Activated CD8-positive, alpha-beta T cell treated with anti-CD3 and anti-CD28 coated beads for 36 hours (primary cell): Measurements from ENCODE around the gene WDR59. TPM values are rescaled to one million over a fixed set of nuclear protein-coding genes. Genes with fewer than 3 reads are reported as not detected.

Experiments
- ATAC-seq: fragments of 200-7000 bp; cut with Tn5 transposase; one replicate; pipeline ENCODE4 v1.10.0; 2021; ENCODE audit warnings: mild to moderate bottlenecking, moderate library complexity
- CTCF ChIA-PET: fragments of 350-600 bp; sonication (Branson Sonifier 250); formaldehyde crosslinking; loops from one replicate; lab custom pipeline; 2021; ENCODE audit warnings: antibody characterized with exemption; lab: Charles Lee
- POLR2A ChIA-PET: fragments of 350-600 bp; sonication (Branson Sonifier 250); formaldehyde crosslinking; loops from one replicate; lab custom pipeline; 2021; ENCODE audit warnings: antibody characterized with exemption; lab: Charles Lee
- DNase-seq: peaks from one replicate; pipeline ENCODE4 v3.0.0-alpha.2; 2020
- H3K27ac Mint-ChIP-seq: one replicate; pipeline ENCODE4 v1.8.0; 2021; ENCODE audit warnings: mild to moderate bottlenecking, mixed read lengths
- H3K27me3 Mint-ChIP-seq: one replicate; pipeline ENCODE4 v1.8.0; 2021; ENCODE audit warnings: mixed read lengths
- H3K36me3 Mint-ChIP-seq: one replicate; pipeline ENCODE4 v1.8.0; 2021; ENCODE audit warnings: low read depth, mixed read lengths
- H3K4me1 Mint-ChIP-seq: one replicate; pipeline ENCODE4 v1.8.0; 2021; ENCODE audit warnings: low read depth, mixed read lengths
- H3K4me3 Mint-ChIP-seq: one replicate; pipeline ENCODE4 v1.8.0; 2021; ENCODE audit warnings: mild to moderate bottlenecking, moderate library complexity, mixed read lengths
- H3K9me3 Mint-ChIP-seq: one replicate; pipeline ENCODE4 v1.8.0; 2021; ENCODE audit warnings: mixed read lengths
- CTCF ChIP-seq: fragments of 200-600 bp; IDR thresholded peaks from one replicate; pipeline ENCODE4 v1.8.0; 2022; ENCODE audit warnings: antibody characterized with exemption, mild to moderate bottlenecking
- intact Hi-C: fragments of 100-400 bp; cut with micrococcal nuclease; formaldehyde crosslinking; loops from one replicate; pipeline ENCODE4 v1.10.0; 2022
- total RNA-seq, 2 experiments: library from RNA; stranded (reverse); gene quantifications; one replicate each; pipeline ENCODE4 v1.2.3, GENCODE V29; 2021

Gene WDR59
- total RNA-seq, 2 experiments from 2014 or later: 59.1 to 68.1 TPM

GRCh38 chr16:74841904-74842303 lies 143.0 kb downstream of the WDR59 start:
- DNase-seq (no peak), ATAC-seq (no peak)
- intact Hi-C loops: no loop called here
- Mint-ChIP-seq H3K36me3 (no peaks in the 10 kb centered on the region), H3K27ac (no peak overlapping the region), H3K4me1 (peaks cover 2% of the 10 kb centered on the region), H3K4me3 (no peak overlapping the region), H3K9me3 (no peaks in the 10 kb centered on the region), H3K27me3 (no peaks in the 10 kb centered on the region)
- TF ChIP-seq CTCF: no peak
- ChIA-PET POLR2A (no interaction called here), CTCF (interaction anchor here (2.0 kb wide), 1 partner anchor 21 kb away, joined by 5 read pairs; no protein-coding TSS in a partner anchor)

- no peak overlapping the region for H3K27ac Mint-ChIP-seq
- CTCF ChIA-PET: interaction anchor here (0.5 to 2.3 kb wide), 5 partner anchors 14 to 131 kb away, joined by 3 to 9 read pairs (median 4); no protein-coding TSS in a partner anchor
- H3K36me3 Mint-ChIP-seq: no peaks in the 10 kb centered on the region
Measured at GRCh38 chr16:74841469-74841868, 143.5 kb downstream of the WDR59 start.

GRCh38 chr16:74837056-74837455 lies 147.9 kb downstream of the WDR59 start:
- POLR2A ChIA-PET: no interaction called here
- no peaks in the 10 kb centered on the region for H3K36me3 Mint-ChIP-seq
- CTCF ChIA-PET: interaction anchor here (0.6 to 1.6 kb wide), 3 partner anchors 23 to 49 kb away, joined by 3 to 6 read pairs (median 5); no protein-coding TSS in a partner anchor
- no peaks in the 10 kb centered on the region for H3K9me3 Mint-ChIP-seq
- H3K27me3 Mint-ChIP-seq: no peaks in the 10 kb centered on the region
- H3K4me3 Mint-ChIP-seq: no peak overlapping the region
- ATAC-seq (no peak), DNase-seq (no peak)
- intact Hi-C loops: no loop called here
- no peaks in the 10 kb centered on the region for H3K4me1 Mint-ChIP-seq
- TF ChIP-seq CTCF: no peak
- H3K27ac Mint-ChIP-seq: no peak overlapping the region

More at GRCh38 chr16:74841469-74841868, 143.5 kb downstream of the WDR59 start:
- intact Hi-C loops: no loop called here
- POLR2A ChIA-PET: no interaction called here
- DNase-seq (no peak), ATAC-seq (no peak)
- no peaks in the 10 kb centered on the region for H3K27me3 Mint-ChIP-seq
- no peaks in the 10 kb centered on the region for H3K9me3 Mint-ChIP-seq
- TF ChIP-seq CTCF: no peak
- H3K4me3 Mint-ChIP-seq: no peak overlapping the region
- H3K4me1 Mint-ChIP-seq: peaks cover 2% of the 10 kb centered on the region

- intact Hi-C loops: no loop called here
- DNase-seq: no peak
- Mint-ChIP-seq H3K36me3 (no peaks in the 10 kb centered on the region), H3K9me3 (no peaks in the 10 kb centered on the region), H3K4me1 (no peaks in the 10 kb centered on the region), H3K4me3 (no peak overlapping the region), H3K27ac (no peak overlapping the region), H3K27me3 (no peaks in the 10 kb centered on the region)
- POLR2A ChIA-PET: no interaction called here
- no peak for TF ChIP-seq CTCF
- CTCF ChIA-PET: interaction anchor here (1.6 kb wide), 1 partner anchor 26 kb away, joined by 6 read pairs; no protein-coding TSS in a partner anchor
- ATAC-seq: no peak
Measured at GRCh38 chr16:74836111-74836671, 148.7 kb downstream of the WDR59 start.

GRCh38 chr16:74832228-74832627 lies 152.7 kb downstream of the WDR59 start:
- Mint-ChIP-seq H3K4me1 (no peaks in the 10 kb centered on the region), H3K4me3 (no peak overlapping the region), H3K9me3 (peaks cover 8% of the 10 kb centered on the region), H3K27ac (no peak overlapping the region), H3K36me3 (peaks cover 2% of the 10 kb centered on the region), H3K27me3 (peaks cover 2% of the 10 kb centered on the region)
- DNase-seq (no peak), ATAC-seq (no peak)
- ChIA-PET POLR2A (no interaction called here), CTCF (interaction anchor here (0.6 kb wide), 1 partner anchor 19 kb away, joined by 3 read pairs; no protein-coding TSS in a partner anchor)
- intact Hi-C loops: no loop called here
- no peak for TF ChIP-seq CTCF
